Ishikawa (cell line): ENCODE results near the gene C16orf87.

ENCODE experiments used
- CEBPB ChIP-seq: IDR thresholded peaks from 2 replicates; pipeline ENCODE4 v1.6.1; 2012
- CREB1 ChIP-seq: IDR thresholded peaks from 2 replicates; pipeline ENCODE4 v1.6.1; 2012; ENCODE audit warnings: low read depth
- EGR1 ChIP-seq: IDR thresholded peaks from 2 replicates; pipeline ENCODE4 v1.6.1; 2012
- EP300 ChIP-seq: IDR thresholded peaks from 2 replicates; pipeline ENCODE4 v1.6.1; 2012; ENCODE audit warnings: borderline replicate concordance
- FOXM1 ChIP-seq: IDR thresholded peaks from 2 replicates; pipeline ENCODE4 v1.6.1; 2012; ENCODE audit warnings: low read depth, borderline replicate concordance
- MAX ChIP-seq: IDR thresholded peaks from 2 replicates; pipeline ENCODE4 v1.6.1; 2012
- NFIC ChIP-seq: IDR thresholded peaks from 2 replicates; pipeline ENCODE4 v1.6.1; 2012
- RAD21 ChIP-seq: IDR thresholded peaks from 2 replicates; pipeline ENCODE4 v1.6.1; 2012; ENCODE audit warnings: low read depth
- REST ChIP-seq: IDR thresholded peaks from 2 replicates; pipeline ENCODE4 v1.6.1; 2012; ENCODE audit warnings: low read depth, mild to moderate bottlenecking
- TAF1 ChIP-seq: IDR thresholded peaks from 2 replicates; pipeline ENCODE4 v1.6.1; 2012; ENCODE audit warnings: low read depth, mild to moderate bottlenecking
- TCF12 ChIP-seq: IDR thresholded peaks from 2 replicates; pipeline ENCODE4 v1.6.1; 2012; ENCODE audit warnings: low read depth
- TEAD4 ChIP-seq: IDR thresholded peaks from 2 replicates; pipeline ENCODE4 v1.6.1; 2012
- USF1 ChIP-seq: IDR thresholded peaks from 2 replicates; pipeline ENCODE4 v1.6.1; 2012
- YY1 ChIP-seq: IDR thresholded peaks from 2 replicates; pipeline ENCODE4 v1.6.1; 2012; ENCODE audit warnings: low read depth
- ZBTB7A ChIP-seq: IDR thresholded peaks from 2 replicates; pipeline ENCODE4 v1.6.1; 2012; ENCODE audit warnings: low read depth

Gene C16orf87

GRCh38 chr16:46807336-46807735 is 23.6 kb downstream of the C16orf87 start:
- TF ChIP-seq CEBPB: no peak

- TF ChIP-seq EGR1 (no peak), FOXM1 (no peak), EP300 (no peak), NFIC (no peak)
Observed at GRCh38 chr16:46803373-46803772, 27.6 kb downstream of the C16orf87 start.

- TF ChIP-seq CREB1 (no peak), RAD21 (peak; percentile 40), FOXM1 (no peak), NFIC (no peak)
Observed at GRCh38 chr16:46801428-46802049, 29.4 kb downstream of the C16orf87 start.

GRCh38 chr16:46800494-46800893 is 30.5 kb downstream of the C16orf87 start:
- TF ChIP-seq REST (no peak), EP300 (no peak), TEAD4 (no peak), MAX (no peak), EGR1 (no peak), NFIC (no peak), TCF12 (no peak), FOXM1 (no peak), ZBTB7A (no peak), CREB1 (no peak), CEBPB (no peak), TAF1 (no peak), USF1 (no peak), YY1 (no peak), RAD21 (no peak)

- no peak for TF ChIP-seq TAF1
- TF ChIP-seq ZBTB7A: no peak
- TF ChIP-seq CEBPB: no peak
- no peak for TF ChIP-seq CREB1
- no peak for TF ChIP-seq EP300
- TF ChIP-seq MAX: no peak
- no peak for TF ChIP-seq FOXM1
- TF ChIP-seq TEAD4: no peak
- TF ChIP-seq USF1: no peak
- no peak for TF ChIP-seq NFIC
- TF ChIP-seq YY1: no peak
- no peak for TF ChIP-seq REST
- no peak for TF ChIP-seq RAD21
- no peak for TF ChIP-seq EGR1
- TF ChIP-seq TCF12: no peak
Observed at GRCh38 chr16:46797501-46797900, 33.5 kb downstream of the C16orf87 start.

GRCh38 chr16:46796764-46797269 is 34.2 kb downstream of the C16orf87 start:
- TF ChIP-seq NFIC: no peak
- no peak for TF ChIP-seq EGR1
- TF ChIP-seq RAD21: no peak
- TF ChIP-seq REST: no peak
- no peak for TF ChIP-seq YY1
- TF ChIP-seq TEAD4: no peak
- no peak for TF ChIP-seq TAF1
- no peak for TF ChIP-seq ZBTB7A
- no peak for TF ChIP-seq USF1
